GM12874 (cell line): ENCODE measurements around the gene BOLA1.

Experiments
- CTCF ChIP-seq: IDR thresholded peaks from 2 replicates; pipeline ENCODE4 v1.5.1; 2011; ENCODE audit warnings: low read depth, mild to moderate bottlenecking, control low read depth, low read length, moderate library complexity; ENCODE audit not compliant: insufficient read depth

The BOLA1 gene, protein sequence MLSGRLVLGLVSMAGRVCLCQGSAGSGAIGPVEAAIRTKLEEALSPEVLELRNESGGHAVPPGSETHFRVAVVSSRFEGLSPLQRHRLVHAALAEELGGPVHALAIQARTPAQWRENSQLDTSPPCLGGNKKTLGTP

DNA sequence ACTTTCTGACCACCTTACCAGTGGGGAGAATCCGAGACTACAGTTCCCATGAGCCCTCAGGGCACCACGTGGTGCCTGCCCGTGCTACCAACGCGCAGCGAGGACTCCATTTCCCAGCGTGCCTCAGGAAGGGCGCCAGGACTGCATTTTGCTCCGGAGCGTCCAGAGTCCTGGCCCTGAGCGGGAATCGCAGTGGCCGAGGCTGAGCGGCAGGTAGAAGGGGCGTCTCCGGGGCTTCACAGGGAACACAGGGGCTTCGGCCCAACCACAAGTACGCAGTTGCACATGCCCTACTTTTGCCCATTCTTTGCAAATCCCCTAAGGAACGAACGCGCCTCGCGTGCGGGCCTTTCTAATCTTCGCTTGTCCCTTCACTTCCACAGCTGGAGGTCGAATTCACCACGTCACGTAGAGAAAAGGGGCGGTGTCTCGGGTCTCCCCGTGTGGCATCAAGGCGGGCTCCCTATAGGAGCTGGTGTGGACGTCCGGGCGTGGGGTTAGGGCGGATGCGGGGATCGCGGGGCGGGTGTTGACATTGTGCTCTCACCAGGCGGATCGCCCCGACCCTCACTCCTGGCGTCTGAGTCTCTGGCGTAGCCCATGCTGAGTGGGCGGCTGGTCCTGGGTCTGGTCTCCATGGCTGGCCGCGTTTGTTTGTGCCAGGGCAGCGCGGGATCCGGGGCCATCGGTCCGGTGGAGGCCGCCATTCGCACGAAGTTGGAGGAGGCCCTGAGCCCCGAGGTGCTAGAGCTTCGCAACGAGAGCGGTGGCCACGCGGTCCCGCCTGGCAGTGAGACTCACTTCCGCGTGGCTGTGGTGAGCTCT, at the start of gene BOLA1:
BOLA1 (plus strand) TSS at position 109 of the 825 bp plus-strand sequence; CDS start at position 601, 492 bp downstream.
- no peak for TF ChIP-seq CTCF

GRCh38 chr1:149849947-149850360, 49.4 kb upstream of the BOLA1 start:
- no peak for TF ChIP-seq CTCF

DNA sequence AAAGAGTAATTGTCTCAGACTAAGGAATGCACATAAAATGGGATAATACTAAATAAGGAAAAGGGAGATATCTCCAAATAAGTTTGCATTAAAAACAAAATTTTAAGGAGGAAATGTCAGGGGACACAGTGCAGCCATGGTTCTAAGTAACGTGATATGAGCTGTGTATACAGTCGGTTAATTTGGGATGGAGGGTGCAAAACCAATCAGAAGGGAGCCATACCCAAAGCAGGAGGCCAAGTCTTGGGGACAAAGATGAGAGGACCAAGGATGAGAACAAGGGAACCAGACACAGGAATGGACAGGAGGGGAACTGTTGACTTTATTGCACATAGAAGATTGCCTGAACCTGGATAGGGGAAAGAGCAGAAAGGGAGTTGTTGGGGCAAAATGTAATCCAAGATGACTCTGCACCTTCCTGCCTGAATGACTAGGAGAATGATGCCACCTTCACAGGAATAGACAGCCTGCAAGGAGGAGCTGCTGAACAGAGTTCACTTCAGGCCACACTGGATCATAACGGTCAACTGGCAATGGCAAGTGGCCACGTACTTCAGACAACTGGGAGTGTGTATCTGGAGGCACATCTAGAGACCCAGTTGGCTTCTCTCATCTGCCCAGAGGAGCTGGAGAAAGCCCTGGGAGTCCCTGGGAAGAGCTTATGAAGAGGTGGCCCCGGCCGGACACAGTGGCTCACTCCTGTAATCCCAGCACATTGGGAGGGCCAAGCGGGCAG, 22.0 kb upstream of the BOLA1 start:
- no peak for TF ChIP-seq CTCF

DNA sequence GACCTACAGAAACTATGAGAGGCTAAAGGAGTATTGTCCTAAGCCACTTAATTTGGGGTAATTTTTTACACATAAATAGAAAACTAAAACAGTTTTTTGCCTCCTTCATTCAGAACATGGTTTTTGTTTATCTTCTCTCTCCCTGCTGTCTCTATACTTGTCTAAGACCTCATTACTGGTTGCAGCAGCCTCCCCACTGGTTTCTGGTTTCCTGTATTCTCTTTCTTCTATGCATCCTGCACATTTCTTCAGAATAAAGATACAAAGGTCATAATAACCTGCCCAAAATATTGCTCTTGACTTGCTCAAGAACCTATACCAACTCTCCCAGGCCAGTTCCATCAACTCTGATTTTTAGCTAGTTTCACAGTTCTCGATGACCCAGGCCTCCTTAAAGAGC, 19.8 kb upstream of the BOLA1 start:
- no peak for TF ChIP-seq CTCF

DNA sequence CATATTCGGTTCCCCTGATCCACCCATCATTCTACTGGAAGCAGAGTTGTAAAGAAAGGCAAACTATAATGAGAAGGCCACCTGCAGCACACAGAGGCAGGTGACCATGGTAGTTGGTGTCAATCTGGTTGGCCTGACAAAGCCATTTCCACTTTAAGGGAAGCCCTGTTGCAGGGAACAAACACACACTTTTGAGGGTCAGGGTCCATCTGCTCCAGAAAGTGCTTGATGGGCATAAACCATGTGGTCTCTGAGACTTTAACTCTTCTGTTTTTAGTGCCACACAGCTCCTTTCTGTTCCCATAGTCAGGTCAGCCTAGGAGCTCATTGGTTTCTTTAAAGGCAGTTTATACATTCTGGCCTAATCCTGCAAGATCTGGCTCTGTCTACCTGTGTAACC, 17.5 kb upstream of the BOLA1 start:
- TF ChIP-seq CTCF: no peak

- TF ChIP-seq CTCF: no peak
Observed at GRCh38 chr1:149883598-149884247, 15.6 kb upstream of the BOLA1 start.
